Effector memory CD4-positive, alpha-beta T cell (primary cell): ENCODE data around the gene TMEM171.

Source experiments
- DNase-seq, 3 donors: peaks; one replicate each; pipeline ENCODE4 v3.0.0-alpha.2; 2020
- H3K27ac ChIP-seq: 2 replicates; pipeline ENCODE4 v1.7.0; 2013; ENCODE audit warnings: mild to moderate bottlenecking, low read length, moderate library complexity; ENCODE audit not compliant: insufficient read depth, poor library complexity, severe bottlenecking
- H3K27me3 ChIP-seq: replicated peaks from 2 replicates; pipeline ENCODE4 v1.7.0; 2013; ENCODE audit warnings: mild to moderate bottlenecking, low read length; ENCODE audit not compliant: insufficient read depth, control insufficient read depth, poor library complexity, severe bottlenecking
- H3K36me3 ChIP-seq: 2 replicates; pipeline ENCODE4 v1.7.0; 2013; ENCODE audit warnings: mild to moderate bottlenecking, low read length, moderate library complexity; ENCODE audit not compliant: control insufficient read depth, insufficient read depth
- H3K4me1 ChIP-seq: 2 replicates; pipeline ENCODE4 v1.7.0; 2013; ENCODE audit warnings: low read length, mild to moderate bottlenecking; ENCODE audit not compliant: control insufficient read depth, insufficient read depth, poor library complexity, severe bottlenecking
- H3K4me3 ChIP-seq: 2 replicates; pipeline ENCODE4 v1.7.0; 2013; ENCODE audit warnings: low read length, low read depth, mild to moderate bottlenecking; ENCODE audit not compliant: insufficient read depth, poor library complexity, severe bottlenecking
- H3K9me3 ChIP-seq: 2 replicates; pipeline ENCODE4 v1.7.0; 2013; ENCODE audit warnings: mild to moderate bottlenecking, low read length, moderate library complexity; ENCODE audit not compliant: control insufficient read depth

Gene TMEM171

DNA sequence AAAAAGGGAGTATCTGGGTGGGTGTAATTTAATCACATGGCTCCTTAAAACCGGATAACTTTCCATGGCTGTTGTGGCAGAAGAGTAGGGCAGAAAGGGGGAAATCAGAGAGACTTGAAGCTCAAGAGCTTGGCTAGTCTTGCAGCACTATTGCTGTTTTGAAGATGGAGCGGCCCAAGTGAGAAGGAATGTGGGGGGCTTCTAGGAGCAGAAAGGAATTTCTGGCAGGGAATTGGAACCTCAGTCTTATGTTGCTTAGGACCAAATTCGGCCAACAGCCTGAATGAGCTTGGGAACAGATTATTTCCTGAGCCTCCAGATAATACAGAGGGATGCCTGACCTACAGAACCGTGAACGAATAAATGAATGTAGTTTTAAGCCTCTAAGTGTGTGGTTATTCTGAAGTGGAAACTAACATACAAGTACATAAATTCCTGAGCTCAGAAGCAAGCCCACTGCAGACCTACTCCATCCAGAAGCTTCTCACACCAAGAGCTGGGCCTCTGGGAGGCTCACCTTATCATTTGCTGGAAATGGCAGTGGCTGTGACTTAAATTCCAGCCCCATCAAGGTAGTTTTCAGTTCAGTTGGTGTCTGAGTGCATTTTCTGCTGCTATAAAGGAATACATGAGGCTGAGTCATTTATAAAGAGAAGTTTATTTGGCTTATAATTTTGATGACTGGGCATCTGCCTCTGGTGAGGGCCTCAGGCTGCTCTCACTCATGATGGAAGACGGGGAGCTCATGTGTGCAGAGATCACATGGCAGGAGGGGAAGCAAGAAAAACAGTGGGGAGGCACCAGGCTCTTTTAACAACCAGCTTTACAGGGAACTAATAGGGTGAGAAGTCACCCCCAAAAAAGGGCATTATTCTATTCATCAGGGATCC, 37.3 kb downstream of the TMEM171 start:
- H3K27me3 ChIP-seq: peaks cover 13% of the 10 kb centered on the region
- H3K36me3 ChIP-seq: no peaks in the 10 kb centered on the region
- DNase-seq: no peak
- H3K27ac ChIP-seq: no peak overlapping the region
- no peak overlapping the region for H3K4me3 ChIP-seq
- no peaks in the 10 kb centered on the region for H3K9me3 ChIP-seq
- H3K4me1 ChIP-seq: peaks cover 16% of the 10 kb centered on the region

GRCh38 chr5:73158313-73158712, 37.9 kb downstream of the TMEM171 start:
- H3K27me3 ChIP-seq: peaks cover 13% of the 10 kb centered on the region
- peaks cover 16% of the 10 kb centered on the region for H3K4me1 ChIP-seq
- no peak overlapping the region for H3K4me3 ChIP-seq
- H3K9me3 ChIP-seq: no peaks in the 10 kb centered on the region
- no peak overlapping the region for H3K27ac ChIP-seq
- H3K36me3 ChIP-seq: no peaks in the 10 kb centered on the region
- no peak for DNase-seq

GRCh38 chr5:73160239-73160671, 39.9 kb downstream of the TMEM171 start:
- no peak for DNase-seq
- peaks cover 11% of the 10 kb centered on the region for H3K27me3 ChIP-seq
- H3K4me1 ChIP-seq: peaks cover 16% of the 10 kb centered on the region
- H3K4me3 ChIP-seq: no peak overlapping the region
- H3K36me3 ChIP-seq: no peaks in the 10 kb centered on the region
- no peaks in the 10 kb centered on the region for H3K9me3 ChIP-seq
- H3K27ac ChIP-seq: no peak overlapping the region

GRCh38 chr5:73170522-73170921, 50.1 kb downstream of the TMEM171 start:
- no peaks in the 10 kb centered on the region for H3K9me3 ChIP-seq
- H3K4me3 ChIP-seq: no peak overlapping the region
- no peaks in the 10 kb centered on the region for H3K36me3 ChIP-seq
- DNase-seq: no peak
- H3K27ac ChIP-seq: no peak overlapping the region
- H3K27me3 ChIP-seq: peaks cover under 1% of the 10 kb centered on the region
- H3K4me1 ChIP-seq: no peaks in the 10 kb centered on the region

- no peak overlapping the region for H3K27ac ChIP-seq
- H3K36me3 ChIP-seq: no peaks in the 10 kb centered on the region
- no peaks in the 10 kb centered on the region for H3K4me1 ChIP-seq
- no peaks in the 10 kb centered on the region for H3K27me3 ChIP-seq
- H3K9me3 ChIP-seq: no peaks in the 10 kb centered on the region
- no peak overlapping the region for H3K4me3 ChIP-seq
- DNase-seq: no peak
These were observed 51.1 kb downstream of the TMEM171 start for GRCh38 chr5:73171495-73171894.

DNA sequence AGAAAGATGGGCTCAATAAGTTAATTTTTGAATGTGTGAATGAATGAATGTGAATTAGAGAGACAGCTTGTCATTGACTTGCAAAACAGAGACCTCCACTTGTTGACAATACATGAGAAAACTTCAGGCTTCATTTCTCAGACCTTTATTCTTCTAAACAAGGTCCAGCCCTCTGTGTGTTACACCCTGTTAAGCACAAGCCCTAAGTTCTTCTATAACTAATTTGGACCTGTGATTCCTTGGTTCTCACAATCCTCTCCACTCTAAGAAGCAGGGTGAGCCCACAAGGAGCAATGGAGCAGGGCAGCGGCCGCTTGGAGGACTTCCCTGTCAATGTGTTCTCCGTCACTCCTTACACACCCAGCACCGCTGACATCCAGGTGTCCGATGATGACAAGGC, 52.6 kb downstream of the TMEM171 start, which contains the start of gene TMEM174:
TSS of gene TMEM174 (plus strand) at position 243 of the 400 bp plus-strand sequence. CDS start at position 294, 51 bp downstream.
- H3K4me1 ChIP-seq: no peaks in the 10 kb centered on the region
- H3K36me3 ChIP-seq: no peaks in the 10 kb centered on the region
- peaks cover 4% of the 10 kb centered on the region for H3K27me3 ChIP-seq

GRCh38 chr5:73174100-73174815, 53.9 kb downstream of the TMEM171 start:
- Histone ChIP-seq H3K27me3 (peaks cover 4% of the 10 kb centered on the region), H3K36me3 (no peaks in the 10 kb centered on the region), H3K9me3 (no peaks in the 10 kb centered on the region), H3K4me3 (no peak overlapping the region), H3K4me1 (no peaks in the 10 kb centered on the region), H3K27ac (no peak overlapping the region)
- no peak for DNase-seq

More for the DNA sequence above, 52.6 kb downstream of the TMEM171 start, which contains the start of gene TMEM174:
- no peak for DNase-seq
- Histone ChIP-seq H3K9me3 (no peaks in the 10 kb centered on the region), H3K27ac (no peak within 1 kb of the TSS), H3K4me3 (no peak within 1 kb of the TSS)

- Histone ChIP-seq H3K4me1 (no peaks in the 10 kb centered on the region), H3K36me3 (no peaks in the 10 kb centered on the region), H3K9me3 (no peaks in the 10 kb centered on the region), H3K27ac (no peak overlapping the region), H3K4me3 (no peak overlapping the region), H3K27me3 (peaks cover 4% of the 10 kb centered on the region)
- no peak for DNase-seq
These were observed 55.9 kb downstream of the TMEM171 start for GRCh38 chr5:73176250-73176649.

DNA sequence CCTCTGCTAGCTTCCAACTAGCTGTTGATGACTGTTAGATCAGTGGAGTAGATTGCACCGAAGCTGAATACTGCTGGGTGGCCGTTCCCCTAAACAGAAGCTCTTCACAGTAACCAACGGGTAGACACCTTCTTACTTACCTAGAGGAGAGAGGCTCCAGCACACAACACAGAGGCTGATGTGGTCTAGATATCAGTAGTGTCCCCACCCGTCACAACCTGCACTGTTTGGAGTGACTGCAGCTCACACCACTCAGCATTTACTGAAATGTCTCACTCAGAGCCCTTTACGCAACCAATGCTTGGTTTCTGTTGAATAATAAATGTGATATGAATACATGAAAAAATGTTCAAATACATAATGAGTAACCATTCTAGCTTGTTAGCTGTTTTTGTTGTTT, 57.9 kb downstream of the TMEM171 start:
- peaks cover 8% of the 10 kb centered on the region for H3K27me3 ChIP-seq
- no peak for DNase-seq
- H3K4me3 ChIP-seq: no peak overlapping the region

GRCh38 chr5:73179730-73180129, 59.4 kb downstream of the TMEM171 start:
- peaks cover 8% of the 10 kb centered on the region for H3K27me3 ChIP-seq
- no peak overlapping the region for H3K27ac ChIP-seq
- H3K4me1 ChIP-seq: no peaks in the 10 kb centered on the region
- H3K36me3 ChIP-seq: no peaks in the 10 kb centered on the region
- DNase-seq: no peak
- no peak overlapping the region for H3K4me3 ChIP-seq
- H3K9me3 ChIP-seq: no peaks in the 10 kb centered on the region

More for the DNA sequence above, 57.9 kb downstream of the TMEM171 start:
- H3K4me1 ChIP-seq: no peaks in the 10 kb centered on the region
- H3K27ac ChIP-seq: no peak overlapping the region
- no peaks in the 10 kb centered on the region for H3K9me3 ChIP-seq
- H3K36me3 ChIP-seq: no peaks in the 10 kb centered on the region
